ENCODE measurements around the gene TBC1D10A.
A peak's percentile ranks its signal among the peaks of the same experiment; 100 is the strongest.

The TBC1D10A gene

DNA sequence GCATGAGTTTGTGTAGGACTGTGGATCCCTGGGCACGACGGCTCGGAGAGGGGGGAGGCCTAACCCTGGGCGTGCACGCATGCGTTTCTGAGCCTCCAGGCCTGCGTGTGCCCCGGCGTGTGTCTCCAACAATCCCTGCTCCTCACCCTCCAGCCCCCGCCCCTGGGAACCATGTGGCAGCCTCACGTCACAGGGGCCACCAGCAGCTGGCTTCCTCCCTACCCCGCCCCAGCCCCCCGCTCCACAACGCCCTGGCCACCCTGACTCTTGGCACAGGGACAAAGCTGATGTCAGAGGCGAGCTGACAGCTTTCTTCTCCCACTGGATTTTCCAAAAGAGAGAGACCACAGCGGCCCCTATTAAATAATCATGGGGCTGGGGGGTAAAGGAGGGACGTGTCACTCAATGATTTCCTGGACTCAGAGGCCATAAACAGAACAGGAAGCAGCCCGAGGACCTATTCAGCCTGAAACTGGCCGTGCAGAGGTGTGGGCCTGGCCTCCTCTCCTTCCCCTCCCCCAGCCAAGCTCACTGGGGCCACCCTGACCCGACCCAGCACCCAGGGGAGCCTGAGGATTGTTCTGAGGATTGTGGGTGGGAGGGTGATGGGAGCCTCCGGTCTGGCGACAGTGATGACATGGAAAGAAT lies 73.4 kb downstream of the TBC1D10A start:
- Histone ChIP-seq H3K18ac (ENCODE audit: low read length) (no peak overlapping the region), H3K9ac (ENCODE audit: low read length) (no peak overlapping the region), H3K27me3 (ENCODE audit: insufficient read depth, low read length) (no peaks in the 10 kb centered on the region), H4K8ac (ENCODE audit: low read depth, low read length) (no peak overlapping the region), H3K36me3 (ENCODE audit: control insufficient read depth in 1 of 2, insufficient read depth in 2 of 2, low read length in 2 of 2) (no peaks in the 10 kb centered on the region), H3K4ac (ENCODE audit: low read depth, low read length) (no peak overlapping the region), H3K14ac (ENCODE audit: low read length) (no peak overlapping the region), H3K79me1 (ENCODE audit: low read length) (peaks cover 3% of the 10 kb centered on the region), H2AFZ (ENCODE audit: insufficient read depth, low read length, poor library complexity) (no peak overlapping the region), H4K91ac (ENCODE audit: low read depth, low read length) (peak overlapping the region; percentile 2), H2BK5ac (ENCODE audit: low read depth, low read length, poor library complexity) (no peak overlapping the region), H2BK120ac (ENCODE audit: insufficient read depth, low read length, poor library complexity) (no peak overlapping the region), H4K12ac (ENCODE audit: low read depth, low read length) (no peak overlapping the region), H3K27ac (ENCODE audit: low read depth, low read length) (no peak overlapping the region), H3K23ac (ENCODE audit: low read length) (no peak overlapping the region), H3K4me1 (ENCODE audit: control insufficient read depth in 1 of 2, insufficient read depth in 2 of 2, low read length in 2 of 2) (peaks cover 9 to 16% of the 10 kb centered on the region in 2 experiments), H3K9me3 (ENCODE audit: insufficient read depth, low read depth, low read length) (peaks cover 5% of the 10 kb centered on the region), H3K4me3 (ENCODE audit: low read depth, low read length) (no peak overlapping the region), H3K4me2 (ENCODE audit: low read length) (no peak overlapping the region), H3K79me2 (ENCODE audit: control insufficient read depth, insufficient read depth, low read length, poor library complexity) (no peaks in the 10 kb centered on the region), H2AK5ac (ENCODE audit: low read length) (no peak overlapping the region), H2BK12ac (ENCODE audit: low read length) (peak overlapping the region; percentile 0)
- DNase-seq = no peak
- no CpG with 5 or more reads among the region's 22 CpGs for WGBS (ENCODE audit: extremely low coverage, insufficient coverage, insufficient read length)

DNA sequence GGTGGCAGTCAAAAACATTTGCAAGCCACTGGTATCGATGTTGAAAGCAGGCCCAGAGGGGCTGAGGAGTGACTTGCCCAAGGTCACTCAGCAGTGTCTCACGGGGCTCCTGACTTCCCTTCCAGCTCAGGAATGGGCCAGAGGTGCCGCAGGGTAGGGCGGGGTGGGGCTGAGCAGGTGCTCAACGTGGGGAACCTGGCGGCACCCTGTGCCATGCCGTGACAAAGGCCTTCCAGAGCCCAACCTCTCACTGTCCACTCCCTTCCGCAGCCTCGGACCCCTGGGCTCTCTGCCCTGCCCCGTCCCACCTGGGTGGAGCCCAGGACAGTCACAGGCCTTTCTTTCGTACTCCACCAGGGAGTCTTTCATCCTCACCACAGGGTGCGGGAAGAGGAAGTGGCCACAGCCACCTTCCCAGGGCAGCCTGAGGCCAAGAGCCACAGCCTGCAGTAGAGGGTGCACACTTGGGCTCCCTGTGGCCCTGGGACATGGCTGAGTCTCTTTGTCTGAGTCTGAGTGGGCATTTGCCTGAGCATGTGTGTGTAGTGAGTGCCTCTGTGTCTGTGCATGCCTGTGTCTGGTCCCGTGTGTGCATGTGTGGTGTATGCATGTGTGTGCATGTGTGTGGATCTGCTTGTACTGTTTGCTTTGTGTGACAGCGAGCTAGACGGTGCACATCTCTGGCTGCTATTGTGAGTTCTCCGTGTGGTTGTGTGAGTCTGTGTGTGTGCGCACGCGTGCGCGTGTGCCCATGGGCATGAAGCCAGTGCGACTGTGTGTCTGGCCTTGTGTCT lies 74.1 kb downstream of the TBC1D10A start:
- H3K18ac ChIP-seq (ENCODE audit: low read length) = no peak overlapping the region
- no peak overlapping the region for H3K4me2 ChIP-seq (ENCODE audit: low read length)
- DNase-seq = peak; percentile 28
- no peaks in the 10 kb centered on the region for H3K27me3 ChIP-seq (ENCODE audit: insufficient read depth, low read length)
- H3K4me3 ChIP-seq (ENCODE audit: low read depth, low read length) = no peak overlapping the region
- H2BK120ac ChIP-seq (ENCODE audit: insufficient read depth, low read length, poor library complexity) = no peak overlapping the region
- no peak overlapping the region for H3K9ac ChIP-seq (ENCODE audit: low read length)
- H3K79me2 ChIP-seq (ENCODE audit: control insufficient read depth, insufficient read depth, low read length, poor library complexity) = no peaks in the 10 kb centered on the region
- no peaks in the 10 kb centered on the region for H3K79me1 ChIP-seq (ENCODE audit: low read length)
- peaks cover 9 to 13% of the 10 kb centered on the region in 2 experiments for H3K4me1 ChIP-seq (ENCODE audit: control insufficient read depth in 1 of 2, insufficient read depth in 2 of 2, low read length in 2 of 2)
- H2AK5ac ChIP-seq (ENCODE audit: low read length) = no peak overlapping the region
- H3K14ac ChIP-seq (ENCODE audit: low read length) = no peak overlapping the region
- peak overlapping the region; percentile 2 for H4K91ac ChIP-seq (ENCODE audit: low read depth, low read length)
- peaks cover 5% of the 10 kb centered on the region for H3K9me3 ChIP-seq (ENCODE audit: insufficient read depth, low read depth, low read length)
- no peak overlapping the region for H4K12ac ChIP-seq (ENCODE audit: low read depth, low read length)
- H3K27ac ChIP-seq (ENCODE audit: low read depth, low read length) = no peak overlapping the region
- no peak overlapping the region for H3K4ac ChIP-seq (ENCODE audit: low read depth, low read length)
- no peak overlapping the region for H4K8ac ChIP-seq (ENCODE audit: low read depth, low read length)
- H2BK12ac ChIP-seq (ENCODE audit: low read length) = peak overlapping the region; percentile 0
- H3K36me3 ChIP-seq (ENCODE audit: control insufficient read depth in 1 of 2, insufficient read depth in 2 of 2, low read length in 2 of 2) = no peaks in the 10 kb centered on the region
- no CpG with 5 or more reads among the region's 22 CpGs for WGBS (ENCODE audit: extremely low coverage, insufficient coverage, insufficient read length)
- H2AFZ ChIP-seq (ENCODE audit: insufficient read depth, low read length, poor library complexity) = no peak overlapping the region
- no peak overlapping the region for H2BK5ac ChIP-seq (ENCODE audit: low read depth, low read length, poor library complexity)
- no peak overlapping the region for H3K23ac ChIP-seq (ENCODE audit: low read length)

DNA sequence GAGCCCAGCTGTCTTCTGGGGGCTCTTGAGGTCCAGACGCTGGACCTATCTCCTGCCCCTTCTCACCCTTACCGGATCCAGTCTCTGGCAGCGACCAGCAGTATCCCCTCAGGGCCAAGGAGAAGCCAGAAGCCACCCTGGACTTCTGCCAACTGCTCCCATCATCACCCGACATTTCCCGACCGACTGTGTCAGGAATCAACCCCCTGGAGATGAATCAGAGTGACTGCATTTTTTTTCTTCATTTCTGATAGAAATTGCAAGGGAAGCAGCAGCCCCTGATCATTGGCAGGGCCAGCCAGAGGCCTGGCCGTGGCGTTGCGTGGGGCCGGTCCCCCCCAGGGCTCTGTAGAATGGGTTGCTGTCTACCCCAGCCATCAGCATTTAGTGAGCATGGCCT lies 75.0 kb downstream of the TBC1D10A start:
- no peak overlapping the region for H3K27ac ChIP-seq (ENCODE audit: low read depth, low read length)
- H4K8ac ChIP-seq (ENCODE audit: low read depth, low read length) = no peak overlapping the region
- peaks cover 6% of the 10 kb centered on the region for H3K9me3 ChIP-seq (ENCODE audit: insufficient read depth, low read depth, low read length)
- no peak overlapping the region for H2BK120ac ChIP-seq (ENCODE audit: insufficient read depth, low read length, poor library complexity)
- no peak overlapping the region for H3K9ac ChIP-seq (ENCODE audit: low read length)
- WGBS (ENCODE audit: extremely low coverage, insufficient coverage, insufficient read length) = no CpG with 5 or more reads among the region's 10 CpGs
- peaks cover 9 to 11% of the 10 kb centered on the region in 2 experiments for H3K4me1 ChIP-seq (ENCODE audit: control insufficient read depth in 1 of 2, insufficient read depth in 2 of 2, low read length in 2 of 2)
- H2BK5ac ChIP-seq (ENCODE audit: low read depth, low read length, poor library complexity) = no peak overlapping the region
- H3K27me3 ChIP-seq (ENCODE audit: insufficient read depth, low read length) = no peaks in the 10 kb centered on the region
- H3K79me2 ChIP-seq (ENCODE audit: control insufficient read depth, insufficient read depth, low read length, poor library complexity) = no peaks in the 10 kb centered on the region
- no peak overlapping the region for H2BK12ac ChIP-seq (ENCODE audit: low read length)
- no peak overlapping the region for H4K12ac ChIP-seq (ENCODE audit: low read depth, low read length)
- DNase-seq = no peak
- H3K4ac ChIP-seq (ENCODE audit: low read depth, low read length) = no peak overlapping the region
- H2AK5ac ChIP-seq (ENCODE audit: low read length) = no peak overlapping the region
- no peaks in the 10 kb centered on the region for H3K36me3 ChIP-seq (ENCODE audit: control insufficient read depth in 1 of 2, insufficient read depth in 2 of 2, low read length in 2 of 2)
- H3K14ac ChIP-seq (ENCODE audit: low read length) = no peak overlapping the region
- no peak overlapping the region for H3K18ac ChIP-seq (ENCODE audit: low read length)
- H3K4me3 ChIP-seq (ENCODE audit: low read depth, low read length) = no peak overlapping the region
- no peak overlapping the region for H4K91ac ChIP-seq (ENCODE audit: low read depth, low read length)
- H3K23ac ChIP-seq (ENCODE audit: low read length) = no peak overlapping the region
- peaks cover 2% of the 10 kb centered on the region for H3K79me1 ChIP-seq (ENCODE audit: low read length)
- H2AFZ ChIP-seq (ENCODE audit: insufficient read depth, low read length, poor library complexity) = no peak overlapping the region
- no peak overlapping the region for H3K4me2 ChIP-seq (ENCODE audit: low read length)

DNA sequence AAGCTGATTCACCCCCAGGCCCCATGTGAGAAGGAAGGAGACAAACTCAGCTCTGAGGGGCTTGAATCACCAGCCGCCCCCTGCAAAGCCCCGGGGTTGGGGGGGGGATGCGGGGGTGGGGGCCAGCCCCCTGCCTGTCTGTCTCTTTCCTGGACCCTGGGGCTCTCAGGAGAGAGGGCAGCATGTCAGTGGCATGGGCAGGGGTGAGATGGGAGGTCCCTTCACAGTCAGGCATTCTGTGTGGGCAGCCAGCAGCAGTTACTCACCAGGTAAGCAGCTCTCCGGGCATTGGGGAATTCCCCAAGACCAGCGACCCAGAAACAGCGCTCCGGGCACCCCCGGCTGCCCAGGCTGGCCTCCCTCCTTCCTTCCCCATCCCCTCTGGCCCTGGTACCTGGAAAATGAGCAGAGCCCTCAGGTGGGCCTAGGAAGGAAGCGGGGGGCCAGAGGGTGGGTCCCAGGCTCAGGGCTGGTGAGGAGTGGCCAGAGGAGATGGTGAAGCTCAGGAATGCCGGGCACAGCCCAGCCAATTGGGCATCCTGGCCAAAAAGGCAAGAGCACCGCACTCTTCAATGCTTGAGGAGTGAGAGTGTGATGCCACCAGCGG lies 76.0 kb downstream of the TBC1D10A start:
- no peak for DNase-seq
- no peak overlapping the region for H3K23ac ChIP-seq (ENCODE audit: low read length)
- H2BK120ac ChIP-seq (ENCODE audit: insufficient read depth, low read length, poor library complexity) = no peak overlapping the region
- H3K9ac ChIP-seq (ENCODE audit: low read length) = no peak overlapping the region
- H3K4me3 ChIP-seq (ENCODE audit: low read depth, low read length) = no peak overlapping the region
- no peak overlapping the region for H4K8ac ChIP-seq (ENCODE audit: low read depth, low read length)
- H3K4ac ChIP-seq (ENCODE audit: low read depth, low read length) = no peak overlapping the region
- no peak overlapping the region for H4K12ac ChIP-seq (ENCODE audit: low read depth, low read length)
- H3K27ac ChIP-seq (ENCODE audit: low read depth, low read length) = no peak overlapping the region
- H2AFZ ChIP-seq (ENCODE audit: insufficient read depth, low read length, poor library complexity) = no peak overlapping the region
- no peak overlapping the region for H3K18ac ChIP-seq (ENCODE audit: low read length)
- H3K9me3 ChIP-seq (ENCODE audit: insufficient read depth, low read depth, low read length) = peaks cover 6% of the 10 kb centered on the region
- H3K14ac ChIP-seq (ENCODE audit: low read length) = no peak overlapping the region
- H2AK5ac ChIP-seq (ENCODE audit: low read length) = no peak overlapping the region
- WGBS (ENCODE audit: extremely low coverage, insufficient coverage, insufficient read length) = no CpG with 5 or more reads among the region's 12 CpGs
- no peak overlapping the region for H2BK5ac ChIP-seq (ENCODE audit: low read depth, low read length, poor library complexity)
- no peak overlapping the region for H2BK12ac ChIP-seq (ENCODE audit: low read length)
- no peaks in the 10 kb centered on the region for H3K36me3 ChIP-seq (ENCODE audit: control insufficient read depth in 1 of 2, insufficient read depth in 2 of 2, low read length in 2 of 2)
- H4K91ac ChIP-seq (ENCODE audit: low read depth, low read length) = no peak overlapping the region
- peaks cover 10% of the 10 kb centered on the region for H3K79me1 ChIP-seq (ENCODE audit: low read length)
- peaks cover 11 to 18% of the 10 kb centered on the region in 2 experiments for H3K4me1 ChIP-seq (ENCODE audit: control insufficient read depth in 1 of 2, insufficient read depth in 2 of 2, low read length in 2 of 2)
- H3K27me3 ChIP-seq (ENCODE audit: insufficient read depth, low read length) = no peaks in the 10 kb centered on the region
- no peak overlapping the region for H3K4me2 ChIP-seq (ENCODE audit: low read length)
- H3K79me2 ChIP-seq (ENCODE audit: control insufficient read depth, insufficient read depth, low read length, poor library complexity) = no peaks in the 10 kb centered on the region

Data from trophoblast cell (in vitro differentiated cells and primary cell).